ENCODE results near the gene LGR6. TPM values are rescaled to one million over a fixed set of nuclear protein-coding genes. Genes with fewer than 3 reads are reported as not detected.
A peak's percentile ranks its signal among the peaks of the same experiment; 100 is the strongest.

LGR6 gene
- total RNA-seq, 1 experiment from 2014 or later = 1.0 TPM

DNA sequence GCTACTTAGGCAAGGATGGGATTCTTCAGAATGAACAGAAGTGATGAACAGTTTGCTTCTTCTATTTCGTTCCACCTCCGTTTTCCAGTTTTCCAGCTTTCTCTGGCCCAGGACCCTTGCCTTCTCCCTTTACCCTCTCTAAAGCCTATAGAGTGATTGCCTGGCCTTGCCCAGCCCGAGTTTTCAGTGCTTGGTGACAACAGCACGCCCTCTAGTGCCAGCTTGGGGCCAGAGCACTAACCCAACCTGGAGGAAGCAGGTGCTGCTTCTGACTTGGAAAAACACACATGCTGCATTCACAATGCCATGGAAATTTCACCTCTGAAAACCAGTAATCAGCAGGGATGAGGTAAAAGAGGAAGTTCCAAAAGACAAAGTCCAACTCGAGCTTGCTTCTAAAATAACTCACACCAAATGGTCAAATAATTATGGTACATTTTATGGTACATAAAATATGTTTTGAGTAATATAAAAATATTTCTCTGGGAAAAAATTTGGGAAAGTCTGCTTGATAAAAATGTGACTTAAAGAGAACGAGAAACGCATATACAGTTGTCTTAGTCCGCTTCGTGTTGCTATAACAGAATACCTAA lies 122.1 kb downstream of the LGR6 start:
- TF ChIP-seq, protein P1, sequence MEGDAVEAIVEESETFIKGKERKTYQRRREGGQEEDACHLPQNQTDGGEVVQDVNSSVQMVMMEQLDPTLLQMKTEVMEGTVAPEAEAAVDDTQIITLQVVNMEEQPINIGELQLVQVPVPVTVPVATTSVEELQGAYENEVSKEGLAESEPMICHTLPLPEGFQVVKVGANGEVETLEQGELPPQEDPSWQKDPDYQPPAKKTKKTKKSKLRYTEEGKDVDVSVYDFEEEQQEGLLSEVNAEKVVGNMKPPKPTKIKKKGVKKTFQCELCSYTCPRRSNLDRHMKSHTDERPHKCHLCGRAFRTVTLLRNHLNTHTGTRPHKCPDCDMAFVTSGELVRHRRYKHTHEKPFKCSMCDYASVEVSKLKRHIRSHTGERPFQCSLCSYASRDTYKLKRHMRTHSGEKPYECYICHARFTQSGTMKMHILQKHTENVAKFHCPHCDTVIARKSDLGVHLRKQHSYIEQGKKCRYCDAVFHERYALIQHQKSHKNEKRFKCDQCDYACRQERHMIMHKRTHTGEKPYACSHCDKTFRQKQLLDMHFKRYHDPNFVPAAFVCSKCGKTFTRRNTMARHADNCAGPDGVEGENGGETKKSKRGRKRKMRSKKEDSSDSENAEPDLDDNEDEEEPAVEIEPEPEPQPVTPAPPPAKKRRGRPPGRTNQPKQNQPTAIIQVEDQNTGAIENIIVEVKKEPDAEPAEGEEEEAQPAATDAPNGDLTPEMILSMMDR (conservative IDR thresholded peaks at IDR 0.05) = peak; percentile 96
- H3K9ac ChIP-seq (ENCODE audit: extremely low read depth, insufficient read length, low read length) = no peak overlapping the region
- H3K27me3 ChIP-seq (ENCODE audit: insufficient read depth, low read length) = no peaks in the 10 kb centered on the region
- H2BK15ac ChIP-seq (ENCODE audit: low read depth, low read length) = no peak overlapping the region
- no peaks in the 10 kb centered on the region for H3K9me3 Mint-ChIP-seq
- no peak overlapping the region for H2BK5ac ChIP-seq (ENCODE audit: insufficient read length, low read length)
- no peak overlapping the region for H3K56ac ChIP-seq (ENCODE audit: insufficient read length, low read depth, low read length)
- H2BK20ac ChIP-seq (ENCODE audit: low read depth, low read length, poor library complexity, severe bottlenecking) = no peak overlapping the region
- H3K4me1 Mint-ChIP-seq = peaks cover 7% of the 10 kb centered on the region in 2 experiments
- H4K20me1 ChIP-seq (ENCODE audit: control insufficient read depth, insufficient read depth, insufficient read length) = no peaks in the 10 kb centered on the region
- H3K79me2 ChIP-seq (ENCODE audit: insufficient read depth, low read length) = no peaks in the 10 kb centered on the region
- H3K27me3 Mint-ChIP-seq (ENCODE audit: low read depth) = peaks cover 2% of the 10 kb centered on the region; the same call in 1 of the 2 replicates
- H4K91ac ChIP-seq (ENCODE audit: insufficient read length, low read depth, low read length) = no peak overlapping the region
- H3T11ph ChIP-seq (ENCODE audit: low read length) = no peak overlapping the region
- H3K27ac Mint-ChIP-seq = no peak overlapping the region
- no peak overlapping the region for H4K5ac ChIP-seq (ENCODE audit: insufficient read length, low read depth, low read length)
- no peak overlapping the region for H2BK120ac ChIP-seq (ENCODE audit: low read depth, low read length, poor library complexity, severe bottlenecking)
- no peak overlapping the region for H3K4ac ChIP-seq (ENCODE audit: low read depth, low read length)
- H2AK5ac ChIP-seq (ENCODE audit: insufficient read length, low read length) = no peak overlapping the region
- DNase-seq = peak; percentile 88
- H3K23me2 ChIP-seq (ENCODE audit: insufficient read length, low read depth, low read length, poor library complexity, severe bottlenecking) = no peaks in the 10 kb centered on the region
- no peak overlapping the region for H4K8ac ChIP-seq (replicated peaks; ENCODE audit: insufficient read length, low read depth, low read length)
- H3K27ac ChIP-seq (ENCODE audit: insufficient read length, low read depth, low read length) = no peak overlapping the region
- H3K36me3 Mint-ChIP-seq (ENCODE audit: insufficient read depth in 1 of 3, low read depth in 3 of 3) = no peaks in the 10 kb centered on the region
- H3K4me2 ChIP-seq (ENCODE audit: insufficient read depth, insufficient read length, low read length) = no peak overlapping the region
- no peaks in the 10 kb centered on the region for H3K4me1 ChIP-seq (ENCODE audit: insufficient read depth, low read length)
- no peak overlapping the region for H3K23ac ChIP-seq (ENCODE audit: insufficient read length, low read depth, low read length)
- no peak overlapping the region for H3K14ac ChIP-seq (ENCODE audit: insufficient read depth, low read length)
- no peaks in the 10 kb centered on the region for H3K9me3 ChIP-seq (ENCODE audit: control insufficient read depth, low read depth, low read length)
- H3K79me1 ChIP-seq (ENCODE audit: insufficient read depth, low read depth, low read length, poor library complexity, severe bottlenecking) = no peaks in the 10 kb centered on the region
- no peak overlapping the region for H3K18ac ChIP-seq (ENCODE audit: insufficient read length, low read depth, low read length)
- no CpG with 5 or more reads among the region's 9 CpGs for WGBS (ENCODE audit: extremely low coverage, insufficient read length, low lambda C conversion rate)
- no peak overlapping the region for H2AFZ ChIP-seq (ENCODE audit: low read length)
- H3K4me3 Mint-ChIP-seq = no peak overlapping the region
- no peak overlapping the region for H2BK12ac ChIP-seq (ENCODE audit: insufficient read length, low read depth, low read length)

Measured in H9 (cell line).